Measurements from ENCODE around the gene PFKFB2.

The PFKFB2 gene

GRCh38 chr1:207084232-207084631 is 31.2 kb downstream of the PFKFB2 start:
- no peak overlapping the region for H3K4me3 ChIP-seq (ENCODE audit: control insufficient read depth, low read depth, low read length)
- no peak for TF ChIP-seq CTCF (IDR thresholded peaks at IDR 0.05; ENCODE audit: control insufficient read depth, insufficient read depth, low read depth, low read length, missing control alignments)
- no peak for DNase-seq (ENCODE audit: low read depth)

GRCh38 chr1:207084701-207085180 is 31.7 kb downstream of the PFKFB2 start:
- DNase-seq (ENCODE audit: low read depth) = no peak
- TF ChIP-seq CTCF (IDR thresholded peaks at IDR 0.05; ENCODE audit: control insufficient read depth, insufficient read depth, low read depth, low read length, missing control alignments) = peak; percentile 61
- no peak overlapping the region for H3K4me3 ChIP-seq (ENCODE audit: control insufficient read depth, low read depth, low read length)

- TF ChIP-seq CTCF (IDR thresholded peaks at IDR 0.05; ENCODE audit: control insufficient read depth, insufficient read depth, low read depth, low read length, missing control alignments) = no peak
- no peak overlapping the region for H3K4me3 ChIP-seq (ENCODE audit: control insufficient read depth, low read depth, low read length)
- DNase-seq (ENCODE audit: low read depth) = no peak
These were observed 32.8 kb downstream of the PFKFB2 start for GRCh38 chr1:207085887-207086286.

- H3K4me3 ChIP-seq (ENCODE audit: control insufficient read depth, low read depth, low read length) = no peak overlapping the region
- DNase-seq (ENCODE audit: low read depth) = no peak
- TF ChIP-seq CTCF (IDR thresholded peaks at IDR 0.05; ENCODE audit: control insufficient read depth, insufficient read depth, low read depth, low read length, missing control alignments) = no peak
These were observed 35.1 kb downstream of the PFKFB2 start for GRCh38 chr1:207088161-207088560.

GRCh38 chr1:207088701-207089626 is 35.9 kb downstream of the PFKFB2 start, which contains the start of gene C4BPB:
Gene C4BPB, plus strand, starts transcription at chr1:207088860. Its CDS starts 672 bp downstream, at chr1:207089532.
- no peak for DNase-seq (ENCODE audit: low read depth)
- TF ChIP-seq CTCF (IDR thresholded peaks at IDR 0.05; ENCODE audit: control insufficient read depth, insufficient read depth, low read depth, low read length, missing control alignments) = no peak
- no peak within 1 kb of the TSS for H3K4me3 ChIP-seq (ENCODE audit: control insufficient read depth, low read depth, low read length)

- no peak for TF ChIP-seq CTCF (IDR thresholded peaks at IDR 0.05; ENCODE audit: control insufficient read depth, insufficient read depth, low read depth, low read length, missing control alignments)
- H3K4me3 ChIP-seq (ENCODE audit: control insufficient read depth, low read depth, low read length) = no peak overlapping the region
- DNase-seq (ENCODE audit: low read depth) = no peak
These were observed 36.7 kb downstream of the PFKFB2 start for GRCh38 chr1:207089627-207090355.

All from AG09309 (cell line).